ENCODE data around the gene JAGN1. TPM values are rescaled to one million over a fixed set of nuclear protein-coding genes. Genes with fewer than 3 reads are reported as not detected.

The JAGN1 gene
- total and polyA plus RNA-seq, 9 of the 15 experiments (the other 6 are each of a cell fraction or from before 2014, with no cell fraction given): 31.6 to 77.8 (median 40.3) TPM

DNA sequence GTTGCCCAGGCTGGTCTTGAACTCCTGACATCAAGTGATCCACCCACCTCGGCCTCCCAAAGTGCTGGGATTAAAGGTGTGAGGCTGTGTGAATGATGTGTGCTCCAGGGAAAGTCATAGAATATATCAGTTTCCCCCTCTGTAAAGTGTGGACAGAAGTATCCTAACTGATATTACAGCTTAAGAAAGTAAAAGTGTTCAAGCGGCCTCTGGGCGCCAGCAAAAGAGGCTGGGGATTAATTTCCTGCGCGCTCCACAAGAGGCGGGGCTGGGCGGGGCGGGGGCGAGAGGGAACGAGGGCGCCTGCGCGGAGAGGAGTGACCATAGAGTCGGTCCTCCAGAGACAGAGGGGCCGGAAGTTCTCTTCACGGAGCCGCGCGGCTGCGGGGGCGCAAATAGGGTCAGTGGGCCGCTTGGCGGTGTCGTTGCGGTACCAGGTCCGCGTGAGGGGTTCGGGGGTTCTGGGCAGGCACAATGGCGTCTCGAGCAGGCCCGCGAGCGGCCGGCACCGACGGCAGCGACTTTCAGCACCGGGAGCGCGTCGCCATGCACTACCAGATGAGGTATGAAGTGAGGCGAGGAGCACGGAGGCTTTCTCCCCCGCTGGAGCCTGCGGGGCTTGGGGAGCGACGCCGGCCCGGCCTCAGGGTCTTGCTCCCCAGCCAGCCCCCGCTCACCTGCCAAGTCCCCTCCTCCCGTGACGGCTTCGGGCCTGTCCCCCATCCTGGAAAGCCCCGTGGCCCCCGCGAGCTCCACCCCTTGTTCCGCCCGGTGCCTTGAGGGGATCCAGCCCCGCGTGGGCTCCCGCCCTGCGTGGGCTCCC is at the start of gene JAGN1 (continued):
- TF ChIP-seq, protein P1, sequence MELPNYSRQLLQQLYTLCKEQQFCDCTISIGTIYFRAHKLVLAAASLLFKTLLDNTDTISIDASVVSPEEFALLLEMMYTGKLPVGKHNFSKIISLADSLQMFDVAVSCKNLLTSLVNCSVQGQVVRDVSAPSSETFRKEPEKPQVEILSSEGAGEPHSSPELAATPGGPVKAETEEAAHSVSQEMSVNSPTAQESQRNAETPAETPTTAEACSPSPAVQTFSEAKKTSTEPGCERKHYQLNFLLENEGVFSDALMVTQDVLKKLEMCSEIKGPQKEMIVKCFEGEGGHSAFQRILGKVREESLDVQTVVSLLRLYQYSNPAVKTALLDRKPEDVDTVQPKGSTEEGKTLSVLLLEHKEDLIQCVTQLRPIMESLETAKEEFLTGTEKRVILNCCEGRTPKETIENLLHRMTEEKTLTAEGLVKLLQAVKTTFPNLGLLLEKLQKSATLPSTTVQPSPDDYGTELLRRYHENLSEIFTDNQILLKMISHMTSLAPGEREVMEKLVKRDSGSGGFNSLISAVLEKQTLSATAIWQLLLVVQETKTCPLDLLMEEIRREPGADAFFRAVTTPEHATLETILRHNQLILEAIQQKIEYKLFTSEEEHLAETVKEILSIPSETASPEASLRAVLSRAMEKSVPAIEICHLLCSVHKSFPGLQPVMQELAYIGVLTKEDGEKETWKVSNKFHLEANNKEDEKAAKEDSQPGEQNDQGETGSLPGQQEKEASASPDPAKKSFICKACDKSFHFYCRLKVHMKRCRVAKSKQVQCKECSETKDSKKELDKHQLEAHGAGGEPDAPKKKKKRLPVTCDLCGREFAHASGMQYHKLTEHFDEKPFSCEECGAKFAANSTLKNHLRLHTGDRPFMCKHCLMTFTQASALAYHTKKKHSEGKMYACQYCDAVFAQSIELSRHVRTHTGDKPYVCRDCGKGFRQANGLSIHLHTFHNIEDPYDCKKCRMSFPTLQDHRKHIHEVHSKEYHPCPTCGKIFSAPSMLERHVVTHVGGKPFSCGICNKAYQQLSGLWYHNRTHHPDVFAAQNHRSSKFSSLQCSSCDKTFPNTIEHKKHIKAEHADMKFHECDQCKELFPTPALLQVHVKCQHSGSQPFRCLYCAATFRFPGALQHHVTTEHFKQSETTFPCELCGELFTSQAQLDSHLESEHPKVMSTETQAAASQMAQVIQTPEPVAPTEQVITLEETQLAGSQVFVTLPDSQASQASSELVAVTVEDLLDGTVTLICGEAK (IDR thresholded peaks at IDR 0.05): peak; percentile 86
- TF ChIP-seq, protein P1 (CRISPR knock-in tag; IDR thresholded peaks at IDR 0.05): no peak
- TF ChIP-seq KAT7 (CRISPR knock-in tag; IDR thresholded peaks at IDR 0.05; ENCODE audit: borderline replicate concordance): peak; percentile 77
- TF ChIP-seq POU5F1 (IDR thresholded peaks at IDR 0.05; ENCODE audit: borderline replicate concordance, low read depth, low read length, partially characterized antibody): no peak

Measured in K562 (cell line).